Smooth muscle cell (in vitro differentiated cells): ENCODE results near the gene F2. TPM values are rescaled to one million over a fixed set of nuclear protein-coding genes. Genes with fewer than 3 reads are reported as not detected.

Experiments
- DNase-seq: peaks from one replicate; lab custom pipeline; 2025; ENCODE audit not compliant: unreplicated experiment; lab: John Stamatoyannopoulos, UW
- H2AFZ ChIP-seq: fragments of 200-600 bp; sonication (generic); 2 replicates; pipeline ENCODE4 v1.6.0; 2016; ENCODE audit warnings: antibody characterized with exemption, low read depth, mild to moderate bottlenecking
- H3F3A ChIP-seq: fragments of 200-600 bp; sonication (generic); 2 replicates; pipeline ENCODE4 v1.6.0; 2017; ENCODE audit warnings: antibody characterized with exemption, low read depth
- H3K27ac ChIP-seq: fragments of 200-600 bp; sonication (generic); 2 replicates; pipeline ENCODE4 v1.5.1; 2016; ENCODE audit warnings: low read depth, mild to moderate bottlenecking
- H3K27me3 ChIP-seq: fragments of 200-600 bp; sonication (generic); 2 replicates; pipeline ENCODE4 v1.6.1; 2016; ENCODE audit warnings: low read depth, mild to moderate bottlenecking
- H3K36me3 ChIP-seq: fragments of 200-600 bp; sonication (generic); 2 replicates; pipeline ENCODE4 v1.5.1; 2016; ENCODE audit warnings: low read depth
- H3K4me1 ChIP-seq: fragments of 200-600 bp; sonication (generic); 2 replicates; pipeline ENCODE4 v1.5.1; 2016; ENCODE audit warnings: low read depth
- H3K4me2 ChIP-seq: fragments of 200-600 bp; sonication (generic); 2 replicates; pipeline ENCODE4 v1.6.0; 2016; ENCODE audit warnings: mild to moderate bottlenecking
- H3K4me3 ChIP-seq: fragments of 200-600 bp; sonication (generic); 2 replicates; pipeline ENCODE4 v1.5.1; 2016; ENCODE audit warnings: mild to moderate bottlenecking
- H3K79me2 ChIP-seq: fragments of 200-600 bp; sonication (generic); 2 replicates; pipeline ENCODE4 v1.6.0; 2016; ENCODE audit warnings: low read depth, mild to moderate bottlenecking
- H3K9ac ChIP-seq: fragments of 200-600 bp; sonication (generic); 2 replicates; pipeline ENCODE4 v1.6.0; 2016; ENCODE audit warnings: low read depth
- H3K9me3 ChIP-seq: fragments of 200-600 bp; sonication (generic); replicated peaks from 2 replicates; pipeline ENCODE4 v1.5.1; 2016; ENCODE audit warnings: low read depth
- H4K20me1 ChIP-seq: fragments of 200-600 bp; sonication (generic); 2 replicates; pipeline ENCODE4 v1.6.0; 2016; ENCODE audit warnings: low read depth
- WGBS: methylation state at CpG from one replicate; pipeline ENCODE4 v1.1.7; 2016; ENCODE audit warnings: low lambda C conversion rate; 5-methylcytosine and 5-hydroxymethylcytosine counted together
- polyA plus RNA-seq: library from polyadenylated mRNA; unstranded; fragments of >200 nt; fragmentation: Nextera tagmentation; extraction: Ambion mirVana; gene quantifications from 2 replicates; pipeline ENCODE4 v1.2.1, GENCODE V29; 2016
- total RNA-seq: library from RNA; depleted of rRNA; stranded (reverse); fragments of >200 nt; gene quantifications from 2 replicates; pipeline ENCODE4 v1.2.3, GENCODE V29; 2014
- TF ChIP-seq, protein P1 (sequence below): fragments of 200-600 bp; sonication (generic); IDR thresholded peaks from 2 replicates; pipeline ENCODE4 v1.5.1; 2017; ENCODE audit warnings: borderline replicate concordance, mild to moderate bottlenecking, antibody characterized with exemption; ENCODE audit not compliant: insufficient read depth, poor library complexity, severe bottlenecking

Gene F2
- total and polyA plus RNA-seq, 2 experiments from 2014 or later = 0.21 to 0.27 TPM

DNA sequence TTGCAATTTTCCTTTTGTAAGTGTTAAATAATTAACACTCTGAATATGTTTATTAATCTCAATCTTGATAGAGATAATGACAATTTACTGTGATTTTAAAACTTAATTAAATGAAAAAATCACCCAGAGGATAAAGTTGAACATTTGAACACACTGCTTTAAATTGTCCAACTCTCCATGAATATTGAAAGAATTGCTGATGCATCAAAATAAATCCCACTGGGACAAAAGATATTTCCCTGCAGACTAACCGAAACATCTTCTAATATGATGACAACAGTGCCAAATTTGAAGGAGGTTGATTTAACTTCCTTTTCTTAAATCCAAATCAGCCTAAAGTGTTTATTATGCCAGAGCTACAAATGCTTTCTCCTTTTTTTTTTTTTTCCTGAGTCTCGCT lies 47.6 kb downstream of the F2 start:
- H3K9me3 ChIP-seq = no peaks in the 10 kb centered on the region
- H3K79me2 ChIP-seq = no peaks in the 10 kb centered on the region
- no peak overlapping the region for H3K27ac ChIP-seq
- H4K20me1 ChIP-seq = no peaks in the 10 kb centered on the region
- no peaks in the 10 kb centered on the region for H3K4me1 ChIP-seq
- WGBS = 94% methylated on average over 2 of the region's 2 CpGs
- H3K4me3 ChIP-seq = no peak overlapping the region
- H3K4me2 ChIP-seq = no peak overlapping the region
- TF ChIP-seq, protein P1, sequence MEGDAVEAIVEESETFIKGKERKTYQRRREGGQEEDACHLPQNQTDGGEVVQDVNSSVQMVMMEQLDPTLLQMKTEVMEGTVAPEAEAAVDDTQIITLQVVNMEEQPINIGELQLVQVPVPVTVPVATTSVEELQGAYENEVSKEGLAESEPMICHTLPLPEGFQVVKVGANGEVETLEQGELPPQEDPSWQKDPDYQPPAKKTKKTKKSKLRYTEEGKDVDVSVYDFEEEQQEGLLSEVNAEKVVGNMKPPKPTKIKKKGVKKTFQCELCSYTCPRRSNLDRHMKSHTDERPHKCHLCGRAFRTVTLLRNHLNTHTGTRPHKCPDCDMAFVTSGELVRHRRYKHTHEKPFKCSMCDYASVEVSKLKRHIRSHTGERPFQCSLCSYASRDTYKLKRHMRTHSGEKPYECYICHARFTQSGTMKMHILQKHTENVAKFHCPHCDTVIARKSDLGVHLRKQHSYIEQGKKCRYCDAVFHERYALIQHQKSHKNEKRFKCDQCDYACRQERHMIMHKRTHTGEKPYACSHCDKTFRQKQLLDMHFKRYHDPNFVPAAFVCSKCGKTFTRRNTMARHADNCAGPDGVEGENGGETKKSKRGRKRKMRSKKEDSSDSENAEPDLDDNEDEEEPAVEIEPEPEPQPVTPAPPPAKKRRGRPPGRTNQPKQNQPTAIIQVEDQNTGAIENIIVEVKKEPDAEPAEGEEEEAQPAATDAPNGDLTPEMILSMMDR = no peak
- peaks cover 17% of the 10 kb centered on the region for H3K36me3 ChIP-seq
- no peak overlapping the region for H3K9ac ChIP-seq
- H3F3A ChIP-seq = no peaks in the 10 kb centered on the region
- no peak for DNase-seq
- no peaks in the 10 kb centered on the region for H3K27me3 ChIP-seq
- no peak overlapping the region for H2AFZ ChIP-seq

- Histone ChIP-seq H3K79me2 (no peaks in the 10 kb centered on the region), H2AFZ (no peak overlapping the region), H3K4me3 (no peak overlapping the region), H4K20me1 (no peaks in the 10 kb centered on the region), H3F3A (no peaks in the 10 kb centered on the region), H3K9ac (no peak overlapping the region), H3K9me3 (no peaks in the 10 kb centered on the region), H3K27ac (no peak overlapping the region), H3K4me2 (no peak overlapping the region), H3K27me3 (no peaks in the 10 kb centered on the region), H3K36me3 (peaks cover 6% of the 10 kb centered on the region), H3K4me1 (no peaks in the 10 kb centered on the region)
- DNase-seq = no peak
- TF ChIP-seq, protein P1 = no peak
- WGBS = over 99% methylated on average over 4 of the region's 4 CpGs
These were observed 50.7 kb downstream of the F2 start for GRCh38 chr11:46769636-46770221.

GRCh38 chr11:46776878-46777277 lies 57.9 kb downstream of the F2 start:
- Histone ChIP-seq H3K79me2 (no peaks in the 10 kb centered on the region), H3K9me3 (no peaks in the 10 kb centered on the region), H3K27me3 (no peaks in the 10 kb centered on the region), H3K4me2 (no peak overlapping the region), H3K4me3 (no peak overlapping the region), H3K4me1 (no peaks in the 10 kb centered on the region), H3K9ac (no peak overlapping the region), H3F3A (no peaks in the 10 kb centered on the region), H4K20me1 (no peaks in the 10 kb centered on the region), H2AFZ (no peak overlapping the region), H3K27ac (no peak overlapping the region), H3K36me3 (peaks cover 24% of the 10 kb centered on the region)
- WGBS = 97% methylated on average over 2 of the region's 2 CpGs
- TF ChIP-seq, protein P1 = no peak
- DNase-seq = no peak

GRCh38 chr11:46778416-46778815 lies 59.4 kb downstream of the F2 start:
- Histone ChIP-seq H2AFZ (no peak overlapping the region), H3K9ac (no peak overlapping the region), H3K9me3 (no peaks in the 10 kb centered on the region), H3K4me3 (no peak overlapping the region), H3K36me3 (peaks cover 30% of the 10 kb centered on the region), H3K27me3 (no peaks in the 10 kb centered on the region), H3K4me1 (no peaks in the 10 kb centered on the region), H3F3A (no peaks in the 10 kb centered on the region), H4K20me1 (no peaks in the 10 kb centered on the region), H3K4me2 (no peak overlapping the region), H3K79me2 (no peaks in the 10 kb centered on the region), H3K27ac (no peak overlapping the region)
- DNase-seq = no peak
- WGBS = 93% methylated on average over 4 of the region's 4 CpGs
- TF ChIP-seq, protein P1 = no peak
